ENCODE results near the gene RPRD1B. TPM values are rescaled to one million over a fixed set of nuclear protein-coding genes. Genes with fewer than 3 reads are reported as not detected.

The RPRD1B gene
- polyA plus RNA-seq, 3 donors, result 3.6 to 12.3 (median 4.7) TPM

DNA sequence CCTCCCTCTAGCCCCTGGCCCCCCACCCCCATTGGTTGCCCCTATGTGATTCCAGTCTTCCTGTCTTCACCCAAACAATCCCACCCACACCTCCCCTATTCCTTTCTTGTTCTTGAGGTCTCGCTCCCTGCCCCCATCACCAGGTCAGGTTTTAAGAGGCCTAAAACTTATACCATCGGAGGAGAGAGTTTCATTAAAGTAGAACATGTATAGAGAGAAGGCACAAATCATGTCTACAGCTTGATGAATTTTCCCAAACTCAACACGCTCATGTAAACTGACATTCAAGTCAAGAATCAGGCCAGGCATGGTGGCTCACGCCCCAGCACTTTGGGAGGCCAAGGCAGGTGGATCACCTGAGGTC lies 87.1 kb downstream of the RPRD1B start:
- no peak overlapping the region for H3K4me3 ChIP-seq (replicated peaks in 1 of 3; ENCODE audit: low read depth in 2 of 3, low read length in 3 of 3)
- no peak overlapping the region for H3K27ac Mint-ChIP-seq
- no peak for TF ChIP-seq CTCF (IDR thresholded peaks at IDR 0.05)
- peaks cover 13% of the 10 kb centered on the region for H3K4me1 Mint-ChIP-seq
- intact Hi-C loops (cut with micrococcal nuclease), result no loop called here
- H4K20me1 ChIP-seq (ENCODE audit: insufficient read depth, low read length), result no peaks in the 10 kb centered on the region
- H3K27me3 ChIP-seq (ENCODE audit: control insufficient read depth in 2 of 2, insufficient read depth in 2 of 2, low read length in 2 of 2), result no peaks in the 10 kb centered on the region
- no peaks in the 10 kb centered on the region for H3K9me3 ChIP-seq (replicated peaks in 1 of 2; ENCODE audit: control insufficient read depth in 1 of 2, insufficient read depth in 1 of 2, low read length in 2 of 2)
- no peak overlapping the region for H3K4me2 ChIP-seq (replicated peaks; ENCODE audit: extremely low read depth, low read length, poor library complexity, severe bottlenecking)
- DNase-seq, result no peak
- H3K36me3 Mint-ChIP-seq, result no peaks in the 10 kb centered on the region
- H3K36me3 ChIP-seq (replicated peaks in 1 of 2; ENCODE audit: control insufficient read depth in 1 of 2, insufficient read depth in 2 of 2, low read length in 2 of 2), result no peaks in the 10 kb centered on the region
- H3K27ac ChIP-seq (ENCODE audit: low read depth in 1 of 2, low read length in 2 of 2), result no peak overlapping the region
- H3K27me3 Mint-ChIP-seq (ENCODE audit: low read depth in 3 of 3), result no peaks in the 10 kb centered on the region
- H3K9ac ChIP-seq (ENCODE audit: insufficient read depth, low read length, poor library complexity, severe bottlenecking), result no peak overlapping the region
- H2AFZ ChIP-seq (ENCODE audit: insufficient read depth, low read depth, low read length, poor library complexity, severe bottlenecking), result no peak overlapping the region
- H3K9me3 Mint-ChIP-seq, result no peaks in the 10 kb centered on the region
- WGBS (ENCODE audit: insufficient coverage), result 93% methylated on average over 3 of the region's 4 CpGs
- no peak overlapping the region for H3K4me3 Mint-ChIP-seq
- no peaks in the 10 kb centered on the region for H3K79me2 ChIP-seq (ENCODE audit: insufficient read depth, low read length)
- peaks cover 5 to 6% of the 10 kb centered on the region in 2 donors for H3K4me1 ChIP-seq (ENCODE audit: control insufficient read depth in 1 of 2, insufficient read depth in 2 of 2, low read length in 2 of 2)

DNA sequence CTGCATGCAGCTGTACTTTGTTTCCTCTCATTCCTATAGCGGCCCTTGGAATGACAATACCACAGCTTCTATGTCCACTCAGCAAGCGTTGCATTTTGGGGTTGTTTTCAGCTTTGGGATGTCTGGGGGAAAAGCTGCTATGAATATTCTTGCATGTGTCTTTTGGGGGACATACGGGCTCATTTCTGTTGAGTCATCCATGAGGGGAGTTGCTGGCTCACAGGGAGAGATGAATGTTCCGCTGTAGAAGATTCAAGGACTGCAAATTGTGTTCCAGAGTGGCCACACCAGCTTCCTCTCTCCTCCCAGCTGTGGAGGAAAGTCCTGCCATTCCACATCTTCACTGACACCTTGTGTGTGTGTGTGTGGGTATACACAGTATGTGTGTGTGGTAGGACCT lies 88.2 kb downstream of the RPRD1B start:
- intact Hi-C loops (cut with micrococcal nuclease), result no loop called here
- no peaks in the 10 kb centered on the region for H3K36me3 ChIP-seq (replicated peaks in 1 of 2; ENCODE audit: control insufficient read depth in 1 of 2, insufficient read depth in 2 of 2, low read length in 2 of 2)
- no peaks in the 10 kb centered on the region for H3K27me3 ChIP-seq (ENCODE audit: control insufficient read depth in 2 of 2, insufficient read depth in 2 of 2, low read length in 2 of 2)
- no peak overlapping the region for H3K9ac ChIP-seq (ENCODE audit: insufficient read depth, low read length, poor library complexity, severe bottlenecking)
- no peak overlapping the region for H3K4me2 ChIP-seq (replicated peaks; ENCODE audit: extremely low read depth, low read length, poor library complexity, severe bottlenecking)
- no CpG with 5 or more reads among the region's 4 CpGs for WGBS (ENCODE audit: insufficient coverage)
- no peak for DNase-seq
- peaks cover 5 to 6% of the 10 kb centered on the region in 2 donors for H3K4me1 ChIP-seq (ENCODE audit: control insufficient read depth in 1 of 2, insufficient read depth in 2 of 2, low read length in 2 of 2)
- Mint-ChIP-seq H3K9me3 (no peaks in the 10 kb centered on the region), H3K4me3 (no peak overlapping the region), H3K27ac (no peak overlapping the region), H3K27me3 (ENCODE audit: low read depth in 3 of 3) (no peaks in the 10 kb centered on the region), H3K36me3 (no peaks in the 10 kb centered on the region), H3K4me1 (peaks cover 12% of the 10 kb centered on the region)
- H3K9me3 ChIP-seq (replicated peaks in 1 of 2; ENCODE audit: control insufficient read depth in 1 of 2, insufficient read depth in 1 of 2, low read length in 2 of 2), result no peaks in the 10 kb centered on the region
- H4K20me1 ChIP-seq (ENCODE audit: insufficient read depth, low read length), result no peaks in the 10 kb centered on the region
- no peak overlapping the region for H3K4me3 ChIP-seq (replicated peaks in 1 of 3; ENCODE audit: low read depth in 2 of 3, low read length in 3 of 3)
- no peak for TF ChIP-seq CTCF (IDR thresholded peaks at IDR 0.05)
- no peaks in the 10 kb centered on the region for H3K79me2 ChIP-seq (ENCODE audit: insufficient read depth, low read length)
- no peak overlapping the region for H3K27ac ChIP-seq (ENCODE audit: low read depth in 1 of 2, low read length in 2 of 2)
- no peak overlapping the region for H2AFZ ChIP-seq (ENCODE audit: insufficient read depth, low read depth, low read length, poor library complexity, severe bottlenecking)
